WTC11 (cell line): ENCODE measurements around the gene GALNT9. TPM values are rescaled to one million over a fixed set of nuclear protein-coding genes. Genes with fewer than 3 reads are reported as not detected.

Source experiments
- ATAC-seq: fragments of 200-7000 bp; cut with Tn5 transposase; 2 replicates; pipeline ENCODE4 v1.10.0; 2021; ENCODE audit warnings: mild to moderate bottlenecking, moderate library complexity
- CTCF ChIA-PET: fragments of 300-600 bp; sonication (Branson Sonifier 250); formaldehyde crosslinking; loops from one replicate; lab custom pipeline; 2021; ENCODE audit warnings: antibody characterized with exemption; lab: Charles Lee
- POLR2A ChIA-PET: fragments of 350-600 bp; sonication (Branson Sonifier 250); formaldehyde crosslinking; loops from one replicate; lab custom pipeline; 2021; ENCODE audit warnings: antibody characterized with exemption; lab: Charles Lee
- DNase-seq: peaks from one replicate; pipeline ENCODE4 v3.0.0; 2021; ENCODE audit warnings: low spot score
- H3K27ac Mint-ChIP-seq: 2 replicates; pipeline ENCODE4 v1.8.0; 2021; ENCODE audit warnings: mixed read lengths
- H3K27me3 Mint-ChIP-seq: 2 replicates; pipeline ENCODE4 v1.8.0; 2021; ENCODE audit warnings: low read depth, mild to moderate bottlenecking, moderate library complexity, mixed read lengths
- H3K36me3 Mint-ChIP-seq: 2 replicates; pipeline ENCODE4 v1.8.0; 2021; ENCODE audit warnings: mixed read lengths
- H3K4me1 Mint-ChIP-seq: 2 replicates; pipeline ENCODE4 v1.8.0; 2022; ENCODE audit warnings: mixed read lengths
- H3K4me3 Mint-ChIP-seq: 2 replicates; pipeline ENCODE4 v1.8.0; 2021; ENCODE audit warnings: mild to moderate bottlenecking, moderate library complexity, mixed read lengths
- H3K9me3 Mint-ChIP-seq: 2 replicates; pipeline ENCODE4 v1.8.0; 2021; ENCODE audit warnings: mixed read lengths
- ARID4B ChIP-seq: sonication (generic); formaldehyde crosslinking; IDR thresholded peaks from 2 replicates; pipeline ENCODE4 v1.8.0; 2023; ENCODE audit warnings: missing genetic modification reagents, mild to moderate bottlenecking, borderline replicate concordance
- ATF1 ChIP-seq: sonication (generic); formaldehyde crosslinking; IDR thresholded peaks from 2 replicates; pipeline ENCODE4 v1.8.1; 2023; ENCODE audit warnings: mild to moderate bottlenecking, moderate library complexity, missing genetic modification reagents
- ATF2 ChIP-seq: sonication (generic); formaldehyde crosslinking; IDR thresholded peaks from 2 replicates; pipeline ENCODE4 v1.8.1; 2022; ENCODE audit warnings: low read depth, missing genetic modification reagents, borderline replicate concordance
- CDX4 ChIP-seq: fragments of 250-450 bp; sonication (Bioruptor Pico); IDR thresholded peaks from 2 replicates; pipeline ENCODE4 v1.9.0; 2021; ENCODE audit warnings: moderate library complexity, mild to moderate bottlenecking, inconsistent platforms, borderline replicate concordance
- CREB1 ChIP-seq: sonication (generic); formaldehyde crosslinking; IDR thresholded peaks from 2 replicates; pipeline ENCODE4 v1.8.0; 2023; ENCODE audit warnings: mild to moderate bottlenecking, missing genetic modification reagents
- CREM ChIP-seq: sonication (generic); formaldehyde crosslinking; IDR thresholded peaks from 2 replicates; pipeline ENCODE4 v1.8.1; 2022; ENCODE audit warnings: mild to moderate bottlenecking, missing genetic modification reagents, moderate library complexity
- E2F1 ChIP-seq: sonication (generic); formaldehyde crosslinking; IDR thresholded peaks from 2 replicates; pipeline ENCODE4 v1.8.0; 2022; ENCODE audit warnings: mild to moderate bottlenecking, missing genetic modification reagents
- ELF4 ChIP-seq: sonication (generic); formaldehyde crosslinking; IDR thresholded peaks from 2 replicates; pipeline ENCODE4 v1.8.1; 2022; ENCODE audit warnings: low read depth, mild to moderate bottlenecking, moderate library complexity, missing genetic modification reagents
- EMX1 ChIP-seq: fragments of 250-450 bp; sonication (Bioruptor Pico); IDR thresholded peaks from 2 replicates; pipeline ENCODE4 v1.8.0; 2021; ENCODE audit warnings: mild to moderate bottlenecking
- FOXJ3 ChIP-seq: sonication (generic); formaldehyde crosslinking; IDR thresholded peaks from 2 replicates; pipeline ENCODE4 v1.9.0; 2021; ENCODE audit warnings: missing genetic modification reagents, mild to moderate bottlenecking, borderline replicate concordance
- FOXK1 ChIP-seq: sonication (generic); formaldehyde crosslinking; IDR thresholded peaks from 2 replicates; pipeline ENCODE4 v1.8.0; 2022; ENCODE audit warnings: mild to moderate bottlenecking, moderate library complexity, missing genetic modification reagents
- HMGA2 ChIP-seq: fragments of 250-450 bp; sonication (Bioruptor Pico); IDR thresholded peaks from 2 replicates; pipeline ENCODE4 v1.4.0; 2021; ENCODE audit warnings: mild to moderate bottlenecking, moderate library complexity
- JAZF1 ChIP-seq: fragments of 250-450 bp; sonication (Bioruptor Pico); IDR thresholded peaks from 2 replicates; pipeline ENCODE4 v1.9.0; 2021; ENCODE audit warnings: moderate library complexity, mild to moderate bottlenecking, inconsistent platforms
- NFATC4 ChIP-seq: fragments of 250-450 bp; sonication (Bioruptor Pico); IDR thresholded peaks from 2 replicates; pipeline ENCODE4 v1.9.0; 2021; ENCODE audit warnings: mild to moderate bottlenecking
- NFE2L1 ChIP-seq: sonication (generic); formaldehyde crosslinking; IDR thresholded peaks from 2 replicates; pipeline ENCODE4 v1.8.1; 2023; ENCODE audit warnings: missing genetic modification reagents
- NFYB ChIP-seq: sonication (generic); formaldehyde crosslinking; conservative IDR thresholded peaks from 2 replicates; pipeline ENCODE4 v1.8.0; 2022; ENCODE audit warnings: low read depth, missing genetic modification reagents
- NR1H2 ChIP-seq: sonication (generic); formaldehyde crosslinking; IDR thresholded peaks from 2 replicates; pipeline ENCODE4 v1.9.0; 2021; ENCODE audit warnings: mild to moderate bottlenecking, moderate library complexity, missing genetic modification reagents
- PRRX2 ChIP-seq: fragments of 250-450 bp; sonication (Bioruptor Pico); IDR thresholded peaks from 2 replicates; pipeline ENCODE4 v1.8.0; 2021; ENCODE audit warnings: mild to moderate bottlenecking
- RELA ChIP-seq: sonication (generic); formaldehyde crosslinking; IDR thresholded peaks from 2 replicates; pipeline ENCODE4 v1.8.1; 2022; ENCODE audit warnings: missing genetic modification reagents, mild to moderate bottlenecking, borderline replicate concordance
- RORB ChIP-seq: fragments of 250-450 bp; sonication (Bioruptor Pico); IDR thresholded peaks from 2 replicates; pipeline ENCODE4 v1.9.0; 2021; ENCODE audit warnings: mild to moderate bottlenecking
- SMAD3 ChIP-seq: sonication (generic); formaldehyde crosslinking; IDR thresholded peaks from 2 replicates; pipeline ENCODE4 v1.8.0; 2022; ENCODE audit warnings: missing genetic modification reagents, mild to moderate bottlenecking, borderline replicate concordance
- TEAD1 ChIP-seq: sonication (generic); formaldehyde crosslinking; IDR thresholded peaks from 2 replicates; pipeline ENCODE4 v1.8.0; 2022; ENCODE audit warnings: mild to moderate bottlenecking, missing genetic modification reagents
- TP53 ChIP-seq: sonication (generic); formaldehyde crosslinking; IDR thresholded peaks from 2 replicates; pipeline ENCODE4 v1.8.1; 2023; ENCODE audit warnings: mild to moderate bottlenecking, missing genetic modification reagents
- ZBTB21 ChIP-seq: sonication (generic); formaldehyde crosslinking; IDR thresholded peaks from 2 replicates; pipeline ENCODE4 v1.8.1; 2023; ENCODE audit warnings: mild to moderate bottlenecking, missing genetic modification reagents, borderline replicate concordance
- ZNF263 ChIP-seq: sonication (generic); formaldehyde crosslinking; IDR thresholded peaks from 2 replicates; pipeline ENCODE4 v1.8.1; 2022; ENCODE audit warnings: low read depth, mild to moderate bottlenecking, moderate library complexity, missing genetic modification reagents
- ZNF396 ChIP-seq: fragments of 250-450 bp; sonication (Bioruptor Pico); IDR thresholded peaks from 2 replicates; pipeline ENCODE4 v1.8.0; 2021; ENCODE audit warnings: mild to moderate bottlenecking, moderate library complexity, borderline replicate concordance
- ZNF423 ChIP-seq: fragments of 250-450 bp; sonication (Bioruptor Pico); IDR thresholded peaks from 2 replicates; pipeline ENCODE4 v2.1.2; 2022; ENCODE audit warnings: mild to moderate bottlenecking, moderate library complexity
- total RNA-seq: library from RNA; stranded (reverse); gene quantifications from 3 replicates; pipeline ENCODE4 v1.2.3, GENCODE V29; 2021
- TF ChIP-seq, protein P1 (sequence below): sonication (generic); formaldehyde crosslinking; IDR thresholded peaks from 2 replicates; pipeline ENCODE4 v1.8.0; 2023; ENCODE audit warnings: missing genetic modification reagents

GALNT9 gene
- total RNA-seq, 1 experiment from 2014 or later, result 0.90 TPM

- Mint-ChIP-seq H3K27ac (no peak overlapping the region), H3K9me3 (no peaks in the 10 kb centered on the region), H3K4me1 (peaks cover 8% of the 10 kb centered on the region), H3K27me3 (peaks cover 29% of the 10 kb centered on the region), H3K4me3 (no peak overlapping the region), H3K36me3 (no peaks in the 10 kb centered on the region)
- no peak for DNase-seq
- CTCF ChIA-PET, result interaction anchor here (0.7 to 1.0 kb wide), 2 partner anchors 21 to 168 kb away, joined by 3 to 4 read pairs; no protein-coding TSS in a partner anchor
- POLR2A ChIA-PET, result no interaction called here
- TF ChIP-seq ZNF423, result no peak
- TF ChIP-seq E2F1 (CRISPR knock-in tag), result no peak
- no peak for TF ChIP-seq NFE2L1 (CRISPR knock-in tag)
- no peak for TF ChIP-seq TEAD1
- TF ChIP-seq JAZF1 (CRISPR knock-in tag), result no peak
- no peak for TF ChIP-seq NFATC4
- TF ChIP-seq RORB, result no peak
- TF ChIP-seq FOXK1 (CRISPR knock-in tag), result no peak
- TF ChIP-seq ATF2 (CRISPR knock-in tag), result no peak
- TF ChIP-seq FOXJ3 (CRISPR knock-in tag), result no peak
- no peak for TF ChIP-seq CDX4 (CRISPR knock-in tag)
- TF ChIP-seq ELF4 (CRISPR knock-in tag), result no peak
- TF ChIP-seq TP53 (CRISPR knock-in tag), result no peak
- no peak for TF ChIP-seq ZBTB21 (CRISPR knock-in tag)
- TF ChIP-seq RELA (CRISPR knock-in tag), result no peak
- no peak for TF ChIP-seq NR1H2
- no peak for TF ChIP-seq CREB1
- TF ChIP-seq NFYB (CRISPR knock-in tag), result no peak
- no peak for ATAC-seq
Measured at GRCh38 chr12:132174015-132174838, 155.2 kb downstream of the GALNT9 start.

- Mint-ChIP-seq H3K27me3 (peaks cover 21% of the 10 kb centered on the region), H3K36me3 (no peaks in the 10 kb centered on the region), H3K4me3 (no peak overlapping the region), H3K9me3 (no peaks in the 10 kb centered on the region), H3K4me1 (peaks cover 1% of the 10 kb centered on the region; the same call in 1 of the 2 replicates), H3K27ac (no peak overlapping the region)
- ATAC-seq (no peak), DNase-seq (no peak)
- POLR2A ChIA-PET, result no interaction called here
- CTCF ChIA-PET, result no interaction called here
- TF ChIP-seq EMX1 (no peak), SMAD3 (CRISPR knock-in tag) (no peak), CREM (CRISPR knock-in tag) (no peak), ATF1 (no peak), ARID4B (CRISPR knock-in tag) (no peak), ZNF396 (CRISPR knock-in tag) (no peak), HMGA2 (no peak), TP53 (CRISPR knock-in tag) (no peak), PRRX2 (no peak), ZNF263 (no peak)
- TF ChIP-seq, protein P1, sequence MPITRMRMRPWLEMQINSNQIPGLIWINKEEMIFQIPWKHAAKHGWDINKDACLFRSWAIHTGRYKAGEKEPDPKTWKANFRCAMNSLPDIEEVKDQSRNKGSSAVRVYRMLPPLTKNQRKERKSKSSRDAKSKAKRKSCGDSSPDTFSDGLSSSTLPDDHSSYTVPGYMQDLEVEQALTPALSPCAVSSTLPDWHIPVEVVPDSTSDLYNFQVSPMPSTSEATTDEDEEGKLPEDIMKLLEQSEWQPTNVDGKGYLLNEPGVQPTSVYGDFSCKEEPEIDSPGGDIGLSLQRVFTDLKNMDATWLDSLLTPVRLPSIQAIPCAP (CRISPR knock-in tag), result no peak
Measured at GRCh38 chr12:132173135-132174014, 156.0 kb downstream of the GALNT9 start.
